ENCODE data around the gene CEP192.

The CEP192 gene

DNA sequence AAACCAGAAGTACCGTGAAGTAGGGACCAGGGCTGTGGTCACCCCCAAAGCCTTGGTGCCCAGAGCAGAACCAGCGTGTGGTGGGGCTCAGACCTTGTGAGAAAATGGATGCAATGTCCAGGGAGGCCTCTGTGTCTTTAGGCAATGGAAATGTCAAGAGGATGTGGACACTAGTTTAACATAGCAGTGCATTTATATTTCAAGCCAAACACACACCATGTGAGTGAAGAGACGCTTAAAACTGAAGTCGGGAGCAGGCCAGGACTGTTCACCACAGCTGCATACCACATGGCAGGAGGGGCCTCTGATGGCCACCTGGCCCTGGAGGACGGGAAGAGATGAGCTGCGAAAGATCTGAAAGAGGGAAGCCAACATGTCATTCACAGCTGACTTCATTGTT is 140.1 kb downstream of the CEP192 start:
- H3K27me3 Mint-ChIP-seq: peaks cover 8% of the 10 kb centered on the region
- H3K9me3 Mint-ChIP-seq: no peaks in the 10 kb centered on the region
- H3K4me1 Mint-ChIP-seq: peaks cover 20% of the 10 kb centered on the region
- no peak for ATAC-seq
- H3K4me3 Mint-ChIP-seq: no peak overlapping the region
- no peak for DNase-seq
- H3K27ac Mint-ChIP-seq: peak overlapping the region in 1 of 2 donors; percentile 67

GRCh38 chr18:13134551-13135401 is 143.6 kb downstream of the CEP192 start:
- no peak for DNase-seq
- peak overlapping the region in 1 of 2 donors; percentile 95 for H3K4me3 Mint-ChIP-seq
- H3K27ac Mint-ChIP-seq: no peak overlapping the region
- ATAC-seq: no peak
- no peaks in the 10 kb centered on the region for H3K9me3 Mint-ChIP-seq
- peaks cover 43% of the 10 kb centered on the region for H3K4me1 Mint-ChIP-seq
- H3K27me3 Mint-ChIP-seq: peaks cover 8% of the 10 kb centered on the region

DNA sequence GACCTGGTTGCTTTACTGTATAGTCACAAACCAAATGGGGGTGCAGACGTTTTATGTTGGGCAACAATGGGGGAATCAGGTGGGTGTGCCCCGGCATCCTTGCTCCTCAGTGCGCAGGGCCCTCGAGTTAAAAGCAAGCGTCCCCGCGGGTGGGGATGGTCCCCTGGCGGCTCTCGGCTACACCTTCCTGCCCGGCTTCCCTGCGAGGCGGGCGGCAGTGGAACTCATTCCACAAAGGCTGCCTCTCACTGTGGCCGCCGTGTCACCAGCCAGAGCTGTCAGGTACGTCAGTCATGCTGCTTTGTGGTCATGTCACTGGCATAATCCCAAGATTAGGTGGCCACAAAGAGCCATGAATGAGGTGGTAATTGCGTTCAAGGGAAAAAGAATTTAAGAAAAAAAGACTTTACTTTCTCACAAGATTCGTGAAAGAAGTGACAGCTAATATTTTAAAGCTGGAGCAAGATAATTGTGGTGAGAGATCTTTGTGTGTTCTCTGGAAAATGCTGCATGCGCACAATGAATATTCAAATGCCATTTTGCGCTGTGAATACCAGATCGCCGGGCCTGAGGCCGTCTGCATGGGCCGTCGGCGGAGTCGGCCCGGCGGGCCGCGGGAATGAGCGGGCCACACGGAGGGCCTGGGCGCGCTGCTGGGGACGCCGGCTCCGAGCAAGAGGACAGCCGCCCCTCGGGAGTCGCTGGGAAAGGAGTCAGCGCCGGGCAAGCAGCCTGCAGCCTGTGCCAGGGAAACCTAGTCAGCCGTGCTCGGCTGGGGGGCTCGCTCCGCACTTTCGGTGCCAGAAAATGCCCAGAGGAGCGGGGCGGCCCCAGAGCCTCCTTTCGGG is 145.1 kb downstream of the CEP192 start:
- H3K27ac Mint-ChIP-seq: peak overlapping the region; percentile 61 to 80
- peaks cover 8% of the 10 kb centered on the region for H3K27me3 Mint-ChIP-seq
- DNase-seq (peak; percentile 55 to 84), ATAC-seq (peak; percentile 75)
- H3K4me1 Mint-ChIP-seq: peaks cover 37% of the 10 kb centered on the region
- peak overlapping the region; percentile 95 to 98 for H3K4me3 Mint-ChIP-seq
- no peaks in the 10 kb centered on the region for H3K9me3 Mint-ChIP-seq

- Mint-ChIP-seq H3K27me3 (peaks cover 8% of the 10 kb centered on the region), H3K9me3 (no peaks in the 10 kb centered on the region), H3K4me3 (peak overlapping the region; percentile 95 to 98), H3K27ac (peak overlapping the region; percentile 97 to 99), H3K4me1 (peaks cover 37% of the 10 kb centered on the region)
- DNase-seq (peak; percentile 66 to 68), ATAC-seq (peak; percentile 64)
These were observed 145.9 kb downstream of the CEP192 start for GRCh38 chr18:13136904-13137669.

DNA sequence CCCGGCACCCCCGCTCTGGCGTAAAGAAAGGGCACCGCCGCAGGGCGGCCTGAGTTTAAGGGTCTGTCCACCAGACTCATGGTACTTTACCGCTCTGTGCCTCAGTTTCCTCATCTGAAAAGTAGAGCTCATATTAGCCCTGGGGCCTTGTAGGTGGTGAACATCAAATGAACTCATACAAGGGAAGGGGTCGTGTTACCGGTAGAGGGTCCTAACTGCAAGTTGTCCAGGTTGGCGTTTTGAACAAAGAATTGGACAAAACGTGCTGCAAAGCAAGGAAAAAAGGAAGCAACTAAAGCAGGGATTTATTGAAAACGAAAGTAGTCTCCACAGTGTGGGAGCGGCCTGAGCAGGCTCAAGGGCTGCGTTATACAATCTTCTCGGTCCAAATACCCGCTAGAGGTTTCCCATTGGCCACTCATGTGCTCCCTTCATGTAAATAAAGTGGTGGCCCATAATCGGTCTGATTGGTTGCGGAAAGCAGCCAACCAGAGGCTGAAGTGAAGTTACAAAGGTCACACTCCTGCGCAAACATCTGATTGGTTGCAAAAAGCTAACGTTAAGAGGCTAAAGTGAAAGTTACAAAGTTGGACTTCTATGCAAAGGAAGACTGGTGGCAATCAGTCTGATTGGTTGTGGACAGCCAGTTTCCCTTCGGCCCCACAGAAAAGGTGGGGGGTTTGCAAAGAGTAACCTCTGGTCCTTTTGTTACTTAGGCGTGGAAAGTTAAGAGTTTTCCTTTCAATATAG is 146.7 kb downstream of the CEP192 start:
- Mint-ChIP-seq H3K4me3 (peak overlapping the region; percentile 95 to 98), H3K27ac (peak overlapping the region; percentile 97 to 99), H3K27me3 (peaks cover 8% of the 10 kb centered on the region), H3K9me3 (no peaks in the 10 kb centered on the region), H3K4me1 (peaks cover 37% of the 10 kb centered on the region)
- ATAC-seq: peak; percentile 84
- peak; percentile 70 to 83 for DNase-seq

DNA sequence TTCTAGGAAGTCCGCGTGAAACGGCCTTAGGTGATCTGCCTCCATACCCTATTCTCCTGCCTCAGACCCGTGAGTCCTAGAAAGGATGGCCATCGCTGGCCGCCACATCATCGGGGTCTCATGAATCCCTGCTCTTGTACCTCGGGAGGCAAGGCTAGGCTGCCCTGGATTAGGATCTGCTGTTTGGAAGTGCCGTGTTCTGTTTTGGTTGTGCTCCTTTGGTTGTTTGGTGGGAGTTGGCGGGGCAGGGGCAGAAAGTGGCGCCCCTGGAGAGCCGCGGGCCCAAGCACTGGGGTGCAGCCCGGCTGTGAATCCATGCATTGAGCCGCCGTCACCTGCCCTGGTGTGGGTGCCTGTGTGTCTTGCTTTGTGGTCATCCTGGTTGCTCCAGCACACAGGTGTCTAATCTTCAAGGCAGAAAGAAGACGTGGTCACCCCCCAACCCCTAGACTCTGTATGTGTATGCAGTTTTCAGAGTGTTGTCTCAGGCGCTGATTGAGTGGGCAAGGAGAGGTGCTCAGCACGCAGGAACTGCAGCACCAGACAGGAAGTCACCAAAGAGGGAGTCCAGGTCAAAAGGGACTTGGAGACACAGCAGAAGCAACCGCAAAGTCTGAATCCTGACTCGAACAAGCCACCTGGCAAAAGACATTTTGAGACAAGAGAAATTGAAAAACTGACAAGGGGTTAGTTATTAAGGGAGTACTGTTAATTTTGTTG is 147.4 kb downstream of the CEP192 start:
- DNase-seq: no peak
- peaks cover 37% of the 10 kb centered on the region for H3K4me1 Mint-ChIP-seq

DNA sequence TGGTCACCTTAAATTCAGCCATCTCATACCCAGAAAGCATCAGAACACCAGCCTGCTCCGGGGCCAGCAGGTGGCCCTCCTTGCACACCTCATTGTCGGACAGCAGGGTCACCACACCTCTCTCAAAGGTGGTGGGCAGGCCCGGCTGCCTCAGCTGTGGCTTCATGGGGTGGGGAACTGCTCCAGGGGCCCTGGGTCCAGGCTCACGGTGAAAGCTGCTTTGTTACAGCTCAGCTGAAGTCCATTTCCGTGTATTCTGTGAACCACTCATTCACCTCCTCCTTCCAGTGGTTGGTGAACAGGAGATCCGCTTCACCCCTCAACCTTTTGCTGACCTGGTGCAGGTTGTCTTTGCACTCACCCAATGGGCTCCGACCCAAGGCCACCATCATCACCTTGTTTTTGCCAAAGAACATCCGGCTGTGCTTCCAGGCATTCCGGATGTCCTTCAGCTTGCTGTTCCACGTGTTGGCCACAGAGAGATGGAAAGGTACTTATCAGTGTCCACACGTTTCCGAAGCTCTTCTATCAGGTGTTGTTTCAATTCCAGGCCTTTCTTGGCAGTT is 148.8 kb downstream of the CEP192 start:
- H3K4me3 Mint-ChIP-seq: no peak overlapping the region
- peak overlapping the region in 1 of 2 donors; percentile 71 for H3K27ac Mint-ChIP-seq
- DNase-seq: no peak
- H3K27me3 Mint-ChIP-seq: peaks cover 8% of the 10 kb centered on the region
- peaks cover 0 to 8% of the 10 kb centered on the region in 2 donors for H3K9me3 Mint-ChIP-seq
- no peak for ATAC-seq
- H3K4me1 Mint-ChIP-seq: peaks cover 37% of the 10 kb centered on the region

More for the DNA sequence above, 147.4 kb downstream of the CEP192 start:
- peak overlapping the region; percentile 95 to 98 for H3K4me3 Mint-ChIP-seq
- H3K9me3 Mint-ChIP-seq: peaks cover 0 to 6% of the 10 kb centered on the region in 2 donors
- H3K27me3 Mint-ChIP-seq: peaks cover 8% of the 10 kb centered on the region
- H3K27ac Mint-ChIP-seq: peak overlapping the region; percentile 97 to 99
- no peak for ATAC-seq

DNA sequence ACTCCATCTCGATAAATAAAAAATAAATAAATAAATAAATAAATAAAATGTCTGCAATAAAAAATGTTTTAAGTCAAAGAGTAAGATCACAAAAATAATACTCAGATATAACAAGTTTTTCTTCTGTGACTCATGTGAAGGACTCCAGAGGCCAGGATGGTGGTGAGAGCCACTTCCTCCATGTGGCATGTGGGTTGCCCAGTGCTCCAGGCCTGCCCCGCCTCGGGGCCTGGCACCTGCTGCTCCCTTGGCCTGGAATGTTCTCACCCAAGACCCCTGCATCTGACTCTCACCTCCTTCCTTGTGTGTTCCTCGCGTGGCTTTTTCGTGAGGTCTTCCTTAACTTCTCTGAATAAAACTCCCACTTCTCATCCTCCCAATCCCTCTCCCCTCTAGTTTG is 150.0 kb downstream of the CEP192 start:
- H3K4me1 Mint-ChIP-seq: peaks cover 32% of the 10 kb centered on the region
- no peak overlapping the region for H3K4me3 Mint-ChIP-seq
- H3K27ac Mint-ChIP-seq: peak overlapping the region in 1 of 2 donors; percentile 89
- H3K9me3 Mint-ChIP-seq: peaks cover 0 to 8% of the 10 kb centered on the region in 2 donors
- no peaks in the 10 kb centered on the region for H3K27me3 Mint-ChIP-seq
- DNase-seq (no peak), ATAC-seq (no peak)

- H3K4me3 Mint-ChIP-seq: no peak overlapping the region
- DNase-seq (no peak), ATAC-seq (no peak)
- H3K4me1 Mint-ChIP-seq: peaks cover 13% of the 10 kb centered on the region
- H3K27me3 Mint-ChIP-seq: no peaks in the 10 kb centered on the region
- H3K9me3 Mint-ChIP-seq: peaks cover 0 to 8% of the 10 kb centered on the region in 2 donors
- no peak overlapping the region for H3K27ac Mint-ChIP-seq
These were observed 154.6 kb downstream of the CEP192 start for GRCh38 chr18:13145636-13146190.

DNA sequence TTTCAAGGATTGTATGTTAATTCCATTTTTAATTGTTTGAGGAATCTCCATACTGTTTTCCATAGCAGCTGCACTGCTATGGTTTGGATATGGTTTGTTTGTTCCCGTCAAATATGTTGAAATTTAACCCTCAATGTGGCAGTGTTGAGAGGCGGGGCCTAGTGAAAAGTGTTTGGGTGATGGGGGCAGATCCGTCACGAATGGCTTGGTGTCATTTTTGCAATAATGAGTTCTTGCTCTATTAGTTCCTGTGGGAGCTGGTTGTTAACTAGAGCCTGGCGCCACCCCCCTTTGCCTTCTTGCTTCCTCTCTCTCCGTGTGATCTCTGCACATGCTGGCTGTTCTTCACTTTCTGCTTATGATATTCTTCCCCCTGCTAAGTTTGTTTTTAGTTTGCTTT is 156.0 kb downstream of the CEP192 start:
- ATAC-seq (no peak), DNase-seq (no peak)
- H3K9me3 Mint-ChIP-seq: peaks cover 0 to 8% of the 10 kb centered on the region in 2 donors
- H3K4me1 Mint-ChIP-seq: peaks cover 13% of the 10 kb centered on the region
- no peak overlapping the region for H3K27ac Mint-ChIP-seq
- no peak overlapping the region for H3K4me3 Mint-ChIP-seq
- no peaks in the 10 kb centered on the region for H3K27me3 Mint-ChIP-seq

DNA sequence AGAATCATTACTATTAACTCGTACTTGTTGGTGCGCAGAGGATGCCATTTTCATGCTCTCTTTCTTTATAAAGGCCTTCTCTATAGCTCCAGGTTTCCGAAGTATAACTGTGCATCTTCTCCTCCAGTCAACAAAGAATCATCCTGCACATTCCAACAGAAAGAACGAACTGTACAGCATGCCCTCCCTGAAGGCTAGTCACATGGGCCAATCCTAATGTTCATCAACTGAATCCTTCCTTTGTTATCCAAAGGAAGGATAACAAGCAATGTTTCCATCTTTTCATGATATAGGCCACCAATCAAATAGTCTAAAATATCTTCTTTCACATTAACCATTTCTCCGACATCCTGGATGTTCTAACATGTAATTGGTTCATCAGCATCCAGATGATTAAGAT is 160.5 kb downstream of the CEP192 start:
- Mint-ChIP-seq H3K27ac (no peak overlapping the region), H3K27me3 (no peaks in the 10 kb centered on the region), H3K4me3 (no peak overlapping the region), H3K4me1 (peaks cover 6% of the 10 kb centered on the region), H3K9me3 (peaks cover 17% of the 10 kb centered on the region in 2 donors)
- no peak for DNase-seq
- ATAC-seq: no peak

DNA sequence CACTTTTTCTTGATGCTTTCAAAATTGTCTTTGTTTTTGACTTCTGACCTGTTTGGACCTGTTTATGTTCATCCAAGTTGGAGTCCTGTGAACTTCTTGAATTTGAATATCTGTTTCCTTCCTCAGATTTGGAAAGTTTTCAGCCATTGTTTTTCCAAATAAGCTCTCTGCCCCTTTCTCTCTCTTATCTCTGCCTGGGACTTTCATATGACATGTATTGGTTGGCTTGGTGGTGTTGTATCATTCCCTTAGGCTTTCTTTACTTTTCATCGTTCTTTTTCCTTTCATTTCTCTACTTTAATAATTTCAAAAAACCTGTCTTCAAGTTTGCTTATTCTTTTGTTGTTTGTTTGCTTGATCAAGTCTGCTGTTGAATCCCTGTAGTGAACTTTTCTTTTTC is 167.3 kb downstream of the CEP192 start:
- peaks cover 34 to 43% of the 10 kb centered on the region in 2 donors for H3K9me3 Mint-ChIP-seq

GRCh38 chr18:13159579-13159978 is 168.4 kb downstream of the CEP192 start:
- Mint-ChIP-seq H3K27ac (no peak overlapping the region), H3K4me3 (no peak overlapping the region)
- peak in 1 of 2 donors; percentile 43 for DNase-seq

More for the DNA sequence above, 167.3 kb downstream of the CEP192 start:
- DNase-seq: no peak
- no peak for ATAC-seq
- no peaks in the 10 kb centered on the region for H3K4me1 Mint-ChIP-seq
- H3K27me3 Mint-ChIP-seq: peaks cover 6% of the 10 kb centered on the region
- H3K4me3 Mint-ChIP-seq: no peak overlapping the region
- no peak overlapping the region for H3K27ac Mint-ChIP-seq

More at GRCh38 chr18:13159579-13159978, 168.4 kb downstream of the CEP192 start:
- H3K27me3 Mint-ChIP-seq: peaks cover 6% of the 10 kb centered on the region
- peaks cover 30 to 43% of the 10 kb centered on the region in 2 donors for H3K9me3 Mint-ChIP-seq
- no peaks in the 10 kb centered on the region for H3K4me1 Mint-ChIP-seq
- no peak for ATAC-seq

All from stimulated activated naive CD8-positive, alpha-beta T cell treated with anti-CD3 and anti-CD28 coated beads, Interleukin-15, amount 100 ng/mL, for 72 hours (primary cell).